Hematopoietic multipotent progenitor cell treated with erythropoietin and hydrocortisone succinate and interleukin-3 and kit ligand, for 8 days (in vitro differentiated cells): ENCODE measurements around the gene ID2.

ENCODE experiments used
- DNase-seq: peaks from one replicate; pipeline ENCODE4 v3.0.0-alpha.2; 2015

The ID2 gene

DNA sequence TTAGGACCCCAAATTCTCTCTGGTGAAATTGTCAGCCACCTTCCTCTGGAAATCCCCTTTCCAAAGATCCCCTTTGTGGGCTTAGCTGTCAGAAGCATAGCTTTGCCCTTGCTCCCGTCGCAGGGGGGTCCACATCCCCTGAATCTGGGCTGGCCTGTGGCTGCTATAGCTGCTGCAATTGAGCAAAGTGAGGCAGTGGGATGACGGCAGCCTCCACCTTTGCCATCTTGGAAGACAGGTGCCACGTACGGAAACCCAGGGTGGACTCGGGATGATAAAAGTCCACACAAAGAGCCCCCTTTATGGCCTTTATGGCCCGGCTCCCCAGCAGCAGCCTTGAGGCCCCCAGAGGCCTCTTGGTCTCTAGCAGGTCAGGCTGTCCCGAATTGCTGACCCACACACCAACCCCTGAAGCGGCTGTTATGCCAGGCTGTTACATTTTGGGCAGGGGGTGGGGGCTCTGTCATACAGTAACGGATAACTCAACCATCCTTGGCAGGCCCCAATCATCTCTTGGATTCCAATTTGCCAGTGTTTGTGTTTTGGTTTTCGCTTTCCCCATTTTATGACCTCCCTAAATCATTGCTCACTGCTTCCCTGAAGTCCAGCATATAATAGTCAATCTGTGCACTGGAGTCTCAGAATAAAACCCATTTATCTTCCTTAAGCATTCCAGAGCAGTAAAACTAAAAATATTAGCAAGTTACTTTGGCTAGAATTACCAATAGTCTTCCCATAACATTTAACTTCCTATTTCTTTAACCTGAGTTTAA is 33.2 kb upstream of the ID2 start:
- DNase-seq: no peak

- no peak for DNase-seq
Observed at GRCh38 chr2:8649718-8650117, 32.1 kb upstream of the ID2 start.

DNA sequence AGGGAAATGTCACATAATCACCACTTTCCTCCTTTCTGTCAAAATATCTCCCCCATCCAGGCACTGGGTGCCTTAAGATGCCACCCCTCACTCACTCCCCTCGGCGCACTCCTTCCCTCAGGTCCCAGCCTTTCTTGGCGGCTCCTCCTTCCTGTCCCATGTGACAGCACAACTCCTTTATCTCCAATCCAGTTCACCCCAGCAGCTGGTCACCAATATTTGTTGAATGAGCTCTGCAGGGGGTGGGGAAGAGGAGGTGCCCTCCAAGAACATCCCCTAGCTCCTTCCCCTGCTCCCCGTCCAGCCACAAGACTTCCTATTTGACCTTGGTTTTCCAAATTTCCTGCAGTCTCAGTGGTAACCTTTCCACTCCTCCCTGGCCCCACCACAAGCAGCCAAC is 31.6 kb upstream of the ID2 start:
- DNase-seq: no peak

DNA sequence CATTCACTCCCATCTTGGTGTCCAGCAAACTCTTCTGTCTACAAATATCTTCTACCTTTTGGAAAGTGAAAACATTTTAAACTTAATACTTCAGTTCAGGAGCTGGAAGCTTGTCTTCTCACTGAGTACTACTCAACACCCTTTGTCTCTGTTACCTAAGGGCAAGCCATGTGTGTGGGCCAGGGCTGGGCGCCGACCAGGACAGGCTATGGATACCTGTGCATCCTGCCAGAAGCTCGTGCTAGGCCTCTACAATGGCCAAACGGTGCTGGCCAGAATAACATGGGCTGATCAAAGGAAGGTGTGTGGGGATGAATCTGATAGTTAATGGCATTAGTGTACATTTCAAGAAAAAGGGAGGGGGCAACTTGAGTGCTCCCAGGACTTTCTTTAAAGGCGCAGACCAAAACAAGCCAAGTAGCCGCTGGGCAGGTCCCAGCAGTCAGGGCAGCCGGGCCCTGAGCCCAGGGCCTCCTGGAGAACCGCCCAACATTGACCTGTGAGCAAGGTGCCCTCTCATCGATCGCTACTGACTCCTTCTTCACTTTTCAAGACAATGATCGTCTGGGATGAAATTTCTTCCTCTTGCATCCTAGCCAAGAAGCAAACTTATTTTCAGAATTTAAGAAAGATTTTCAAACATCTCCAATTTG is 29.0 kb upstream of the ID2 start:
- DNase-seq: no peak

DNA sequence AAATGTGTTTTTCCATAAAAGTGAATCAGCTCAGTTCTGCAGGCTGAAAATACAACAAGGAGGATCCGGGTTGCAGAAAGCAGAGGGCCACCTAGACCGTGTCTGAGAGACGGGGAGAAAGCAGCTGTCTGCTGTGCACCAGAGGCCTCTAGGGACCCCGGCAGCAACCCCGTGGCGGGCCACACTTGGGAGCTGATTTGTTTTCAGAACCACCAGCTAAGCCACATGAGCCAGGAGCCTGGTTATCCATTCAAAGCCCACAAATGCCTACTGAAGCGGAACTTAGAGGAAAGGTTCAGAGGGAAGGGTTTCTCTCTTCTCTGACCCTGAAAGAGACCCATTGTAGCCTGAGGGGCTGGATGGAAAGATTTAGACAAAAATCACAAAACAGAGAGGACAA is 28.4 kb upstream of the ID2 start:
- DNase-seq: no peak

DNA sequence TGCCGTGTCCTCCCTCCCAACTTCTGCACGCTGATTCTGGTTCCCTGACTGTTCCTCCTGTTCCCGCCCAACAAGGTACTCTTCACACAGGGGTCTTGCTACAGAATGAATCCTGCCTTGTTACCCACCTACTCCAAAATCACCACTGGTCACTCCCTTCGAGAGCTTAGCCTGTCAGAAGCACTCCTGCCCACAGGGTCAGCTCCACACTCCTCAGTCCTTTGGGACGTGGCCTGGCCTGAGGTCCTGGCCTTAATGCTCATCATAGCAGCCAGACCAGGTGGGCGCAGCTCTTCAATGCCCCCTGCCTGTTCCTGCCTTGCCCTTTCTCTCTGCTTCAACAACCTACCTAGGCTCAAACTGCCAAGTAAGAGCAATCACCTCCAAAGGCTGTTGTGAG is 27.8 kb upstream of the ID2 start:
- no peak for DNase-seq

- no peak for DNase-seq
Observed at GRCh38 chr2:8654483-8654882, 27.4 kb upstream of the ID2 start.

- DNase-seq: no peak
Observed at GRCh38 chr2:8656160-8656641, 25.7 kb upstream of the ID2 start.

DNA sequence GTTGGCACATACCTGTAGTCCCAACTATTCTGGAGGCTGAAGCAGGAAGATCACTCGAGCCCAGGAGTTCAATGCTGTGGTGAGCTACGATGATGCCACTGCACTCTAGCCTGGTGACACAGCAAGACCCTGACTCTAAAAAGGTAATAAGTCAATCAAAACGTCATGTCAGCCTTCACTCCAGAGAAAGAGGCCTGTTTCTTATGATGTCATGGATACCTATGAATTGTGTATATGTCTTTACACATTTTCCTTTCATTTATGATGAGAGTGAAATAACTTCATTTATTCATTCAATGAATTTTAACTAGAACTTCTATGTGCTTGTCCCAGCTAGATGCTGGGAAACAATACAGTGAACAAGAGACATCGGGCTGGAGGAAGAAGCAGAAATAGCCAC is 25.0 kb upstream of the ID2 start:
- no peak for DNase-seq

- DNase-seq: peak; percentile 39
Observed at GRCh38 chr2:8657423-8658062, 24.3 kb upstream of the ID2 start.

DNA sequence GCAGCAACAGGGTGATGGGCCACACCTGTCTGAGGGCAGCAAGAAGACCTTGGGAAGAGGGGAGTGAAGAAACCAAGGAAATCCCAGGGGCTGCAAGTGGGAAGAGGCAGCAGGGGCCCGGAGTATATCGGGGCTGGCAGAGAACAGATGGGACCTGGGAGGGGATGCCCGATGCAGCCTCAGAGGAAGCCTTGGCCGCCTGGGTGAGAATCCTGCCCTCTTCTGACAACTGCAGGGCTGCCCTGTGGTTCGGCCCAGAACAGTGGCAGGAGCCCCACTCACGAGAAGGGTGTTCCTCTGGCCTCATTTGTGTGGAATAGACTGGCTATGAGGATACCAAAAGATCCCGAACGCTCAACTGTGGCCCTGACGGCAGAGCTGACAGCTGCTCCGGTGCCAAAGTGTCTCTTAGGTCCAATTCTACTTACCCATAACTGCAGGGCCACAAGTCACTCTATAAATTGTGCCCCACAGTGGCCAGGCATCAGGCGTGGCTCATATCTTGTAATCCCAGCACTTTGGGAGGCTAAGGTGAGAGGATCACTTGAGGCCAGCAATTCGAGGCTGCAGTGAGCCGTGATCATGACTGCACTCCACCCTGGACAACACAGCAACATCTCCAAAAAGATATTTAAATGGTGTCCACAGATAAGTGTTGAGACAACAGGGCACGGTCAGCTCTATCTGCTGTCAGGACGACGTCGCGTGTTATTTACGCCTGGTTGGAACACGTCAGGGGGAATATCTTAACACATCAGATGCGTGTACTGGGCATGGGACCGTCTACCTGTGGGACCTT is 23.6 kb upstream of the ID2 start:
- DNase-seq: peak; percentile 17

DNA sequence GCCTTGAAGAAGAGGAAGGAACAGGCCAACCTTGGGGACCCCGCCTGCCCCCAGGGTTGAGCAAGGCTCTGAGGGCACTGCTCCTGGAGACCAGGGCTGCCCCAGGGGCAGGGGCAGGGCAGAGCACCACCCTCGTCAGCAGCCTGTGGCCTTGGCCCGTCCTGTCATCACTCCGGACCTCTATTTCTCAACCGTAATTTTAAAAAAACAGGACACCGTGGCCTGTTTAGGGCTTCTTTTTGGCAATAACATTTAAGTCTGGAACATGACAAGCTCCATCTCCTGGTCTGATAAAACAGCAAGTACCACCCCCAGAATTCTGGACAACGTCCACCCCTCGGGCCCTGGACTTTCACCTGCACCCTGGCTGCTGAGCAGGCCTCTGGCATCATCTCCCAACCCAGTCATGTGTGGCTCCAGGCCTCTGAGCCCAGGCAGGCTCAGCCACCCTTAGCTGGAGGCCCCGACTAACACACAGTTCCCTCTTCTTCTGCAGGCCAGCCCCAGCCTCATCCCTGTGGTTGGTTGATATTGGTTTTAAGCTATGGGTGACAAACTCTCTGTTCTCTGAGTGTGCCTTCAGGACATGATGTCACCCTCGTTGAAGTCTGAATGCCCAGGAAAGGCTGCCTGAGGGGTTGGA is 22.6 kb upstream of the ID2 start:
- no peak for DNase-seq

DNA sequence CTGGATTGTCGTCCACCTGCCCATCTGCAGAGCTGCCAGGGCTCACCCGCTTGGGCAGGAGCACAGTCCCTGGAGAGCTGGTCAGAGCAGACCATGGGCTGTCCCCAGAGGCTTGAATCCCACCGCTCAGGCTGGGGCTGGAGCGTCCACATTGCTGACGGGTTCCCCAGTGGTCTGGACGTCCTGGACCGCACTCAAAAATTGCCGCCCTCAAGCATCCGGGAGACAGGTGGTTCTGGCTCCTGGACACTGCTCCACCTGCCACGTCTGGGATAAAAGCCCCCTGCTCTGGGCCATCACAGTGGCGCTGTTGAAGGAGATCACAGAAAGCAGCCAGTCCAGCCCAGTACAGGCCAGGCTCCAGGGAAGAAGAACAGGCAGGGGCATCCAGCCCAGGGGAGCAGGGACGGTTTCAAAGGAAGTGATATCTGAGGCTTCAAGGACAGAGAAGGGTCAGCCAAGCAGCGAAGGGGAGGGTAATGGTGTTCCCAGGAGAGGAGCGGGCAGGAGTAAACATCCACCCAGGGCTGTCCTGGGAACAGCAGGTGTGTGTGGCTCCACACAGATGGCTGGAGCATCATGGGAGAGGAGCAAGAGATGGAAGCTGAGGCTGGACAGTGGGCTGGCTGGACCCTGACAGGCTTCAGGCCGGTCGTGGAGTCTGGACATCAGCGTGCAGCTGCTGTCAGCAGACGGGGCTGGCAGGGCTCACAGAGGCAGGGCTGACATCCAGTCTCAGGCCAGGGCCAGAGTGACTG is 21.9 kb upstream of the ID2 start:
- DNase-seq: no peak

DNA sequence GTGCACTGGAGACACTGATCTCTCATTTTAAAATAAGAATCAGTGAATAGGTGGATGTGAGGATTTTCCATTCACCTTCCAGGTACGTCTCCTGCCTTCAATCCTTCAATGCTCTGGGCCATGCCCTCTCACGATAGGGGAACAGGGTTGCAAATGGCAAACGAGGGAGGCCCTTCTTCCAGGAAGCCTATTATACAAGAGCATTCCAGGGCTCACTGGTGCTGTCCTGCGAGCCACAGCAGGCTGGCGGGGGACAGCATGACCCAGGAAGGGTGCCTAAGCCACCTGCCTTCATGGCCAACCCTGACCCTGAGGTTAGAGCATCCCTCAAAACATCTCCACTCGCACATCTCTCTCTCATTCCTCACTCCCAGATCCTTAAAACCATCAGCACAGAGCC is 20.6 kb upstream of the ID2 start:
- DNase-seq: no peak

- DNase-seq: no peak
Observed at GRCh38 chr2:8661736-8662135, 20.1 kb upstream of the ID2 start.

- DNase-seq: no peak
Observed at GRCh38 chr2:8662239-8662879, 19.5 kb upstream of the ID2 start.

- no peak for DNase-seq
Observed at GRCh38 chr2:8663997-8664396, 17.9 kb upstream of the ID2 start.

DNA sequence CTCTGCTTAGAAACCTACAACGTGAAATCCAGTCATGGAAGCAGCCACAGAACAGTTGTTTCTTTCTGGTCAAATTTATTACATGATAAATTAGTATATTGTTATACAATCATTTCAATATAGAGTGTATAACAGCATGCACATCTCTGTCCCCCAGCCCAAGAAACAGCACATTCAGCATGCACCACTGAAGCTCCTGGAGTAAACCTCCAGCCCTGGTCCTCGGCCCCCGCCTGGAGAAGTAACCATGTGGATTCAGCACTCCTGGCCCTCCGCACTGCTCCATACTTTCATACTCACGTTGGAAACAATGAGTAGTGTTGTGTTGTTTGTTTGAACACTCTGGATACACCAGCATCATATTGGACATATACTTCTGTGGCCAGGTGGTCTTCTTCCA is 15.3 kb upstream of the ID2 start:
- DNase-seq: no peak

GRCh38 chr2:8667896-8668512 is 13.9 kb upstream of the ID2 start:
- no peak for DNase-seq

- DNase-seq: no peak
Observed at GRCh38 chr2:8669157-8669817, 12.6 kb upstream of the ID2 start.
